Mesothelial cell of epicardium (in vitro differentiated cells): ENCODE measurements around the gene ORC5. TPM values are rescaled to one million over a fixed set of nuclear protein-coding genes. Genes with fewer than 3 reads are reported as not detected.
"Not testable (repeated sequence)": the region's sequence is repeated elsewhere in the genome, so short reads cannot be mapped to it uniquely, and the experiment has no call there.

Source experiments
- DNase-seq, 2 experiments: peaks; one replicate each; pipeline ENCODE4 v3.0.0; 2021; ENCODE audit warnings: low spot score in 2 of 2; ENCODE audit not compliant: unreplicated experiment in 2 of 2
- H3K27ac Mint-ChIP-seq: 2 replicates; pipeline ENCODE4 v1.8.0; 2021; ENCODE audit warnings: mixed read lengths
- H3K27me3 Mint-ChIP-seq: 2 replicates; pipeline ENCODE4 v1.8.0; 2021; ENCODE audit warnings: low read depth, mixed read lengths
- H3K36me3 Mint-ChIP-seq: 2 replicates; pipeline ENCODE4 v1.8.0; 2021; ENCODE audit warnings: mixed read lengths
- H3K4me1 Mint-ChIP-seq: 2 replicates; pipeline ENCODE4 v1.8.0; 2021; ENCODE audit warnings: mixed read lengths
- H3K4me3 Mint-ChIP-seq: 2 replicates; pipeline ENCODE4 v1.8.0; 2021; ENCODE audit warnings: mild to moderate bottlenecking, moderate library complexity, mixed read lengths
- H3K9me3 Mint-ChIP-seq: 2 replicates; pipeline ENCODE4 v1.8.0; 2021; ENCODE audit warnings: mixed read lengths
- CTCF ChIP-seq: fragments of 200-600 bp; sonication (generic); IDR thresholded peaks from one replicate; pipeline ENCODE4 v1.5.0; 2021; ENCODE audit warnings: antibody characterized with exemption; ENCODE audit not compliant: unreplicated experiment
- total RNA-seq: library from RNA; stranded (reverse); gene quantifications from 3 replicates; pipeline ENCODE4 v1.2.1, GENCODE V29; 2021

Gene ORC5
- total RNA-seq, 1 donor from 2014 or later: 24.8 TPM

GRCh38 chr7:104242638-104243037, 34.8 kb upstream of the ORC5 start:
- DNase-seq: no peak
- Mint-ChIP-seq H3K27ac (no peak overlapping the region), H3K27me3 (peaks cover 65% of the 10 kb centered on the region), H3K36me3 (no peaks in the 10 kb centered on the region), H3K4me3 (no peak overlapping the region), H3K9me3 (no peaks in the 10 kb centered on the region), H3K4me1 (no peaks in the 10 kb centered on the region)
- no peak for TF ChIP-seq CTCF

- H3K4me3 Mint-ChIP-seq: no peak overlapping the region
- no peaks in the 10 kb centered on the region for H3K9me3 Mint-ChIP-seq
- no peak overlapping the region for H3K27ac Mint-ChIP-seq
- H3K4me1 Mint-ChIP-seq: no peaks in the 10 kb centered on the region
- H3K36me3 Mint-ChIP-seq: no peaks in the 10 kb centered on the region
- no peak for DNase-seq
- peaks cover 60% of the 10 kb centered on the region for H3K27me3 Mint-ChIP-seq
- TF ChIP-seq CTCF: no peak
Observed at GRCh38 chr7:104241538-104242209, 33.9 kb upstream of the ORC5 start.

GRCh38 chr7:104241135-104241534, 33.3 kb upstream of the ORC5 start:
- TF ChIP-seq CTCF: no peak
- peaks cover 61% of the 10 kb centered on the region for H3K27me3 Mint-ChIP-seq
- H3K4me3 Mint-ChIP-seq: no peak overlapping the region
- no peaks in the 10 kb centered on the region for H3K4me1 Mint-ChIP-seq
- no peak for DNase-seq
- no peak overlapping the region for H3K27ac Mint-ChIP-seq
- H3K9me3 Mint-ChIP-seq: no peaks in the 10 kb centered on the region
- no peaks in the 10 kb centered on the region for H3K36me3 Mint-ChIP-seq

- Mint-ChIP-seq H3K27me3 (peaks cover 54% of the 10 kb centered on the region), H3K36me3 (no peaks in the 10 kb centered on the region), H3K4me3 (no peak overlapping the region), H3K9me3 (no peaks in the 10 kb centered on the region), H3K4me1 (no peaks in the 10 kb centered on the region), H3K27ac (no peak overlapping the region)
- no peak for TF ChIP-seq CTCF
- DNase-seq: no peak
Observed at GRCh38 chr7:104240401-104240800, 32.6 kb upstream of the ORC5 start.

- H3K4me3 Mint-ChIP-seq, H3K36me3 Mint-ChIP-seq, H3K9me3 Mint-ChIP-seq, H3K27ac Mint-ChIP-seq, H3K4me1 Mint-ChIP-seq, DNase-seq: not testable (repeated sequence)
- peaks cover 40% of the 10 kb centered on the region for H3K27me3 Mint-ChIP-seq
Observed at GRCh38 chr7:104234990-104235389, 27.2 kb upstream of the ORC5 start.

GRCh38 chr7:104231054-104232046, 23.5 kb upstream of the ORC5 start:
- no peak overlapping the region for H3K27ac Mint-ChIP-seq
- H3K4me1 Mint-ChIP-seq: peaks cover 6% of the 10 kb centered on the region
- H3K4me3 Mint-ChIP-seq: no peak overlapping the region
- peak; percentile 49 for TF ChIP-seq CTCF
- H3K36me3 Mint-ChIP-seq: no peaks in the 10 kb centered on the region
- DNase-seq: peak in 1 of 2 experiments; percentile 45
- H3K9me3 Mint-ChIP-seq: no peaks in the 10 kb centered on the region
- peaks cover 31% of the 10 kb centered on the region for H3K27me3 Mint-ChIP-seq
